OCI-LY7 (cell line): ENCODE data around the gene ORC3.

Source experiments
- EZH2phosphoT487 ChIP-seq: fragments of 200-600 bp; sonication (generic); IDR thresholded peaks from 2 replicates; pipeline ENCODE4 v1.6.1; 2018; ENCODE audit warnings: low read depth, borderline replicate concordance, mild to moderate bottlenecking, mixed run types, antibody characterized with exemption, low read length, moderate library complexity, mixed read lengths
- TF ChIP-seq, protein P1 (sequence below): fragments of 200-600 bp; sonication (generic); conservative IDR thresholded peaks from 2 replicates; pipeline ENCODE4 v1.5.1; 2014; ENCODE audit warnings: mild to moderate bottlenecking, antibody characterized with exemption, low read length, moderate library complexity, mixed read lengths

GRCh38 chr6:87630746-87631145, 40.8 kb downstream of the ORC3 start:
- TF ChIP-seq, protein P1, sequence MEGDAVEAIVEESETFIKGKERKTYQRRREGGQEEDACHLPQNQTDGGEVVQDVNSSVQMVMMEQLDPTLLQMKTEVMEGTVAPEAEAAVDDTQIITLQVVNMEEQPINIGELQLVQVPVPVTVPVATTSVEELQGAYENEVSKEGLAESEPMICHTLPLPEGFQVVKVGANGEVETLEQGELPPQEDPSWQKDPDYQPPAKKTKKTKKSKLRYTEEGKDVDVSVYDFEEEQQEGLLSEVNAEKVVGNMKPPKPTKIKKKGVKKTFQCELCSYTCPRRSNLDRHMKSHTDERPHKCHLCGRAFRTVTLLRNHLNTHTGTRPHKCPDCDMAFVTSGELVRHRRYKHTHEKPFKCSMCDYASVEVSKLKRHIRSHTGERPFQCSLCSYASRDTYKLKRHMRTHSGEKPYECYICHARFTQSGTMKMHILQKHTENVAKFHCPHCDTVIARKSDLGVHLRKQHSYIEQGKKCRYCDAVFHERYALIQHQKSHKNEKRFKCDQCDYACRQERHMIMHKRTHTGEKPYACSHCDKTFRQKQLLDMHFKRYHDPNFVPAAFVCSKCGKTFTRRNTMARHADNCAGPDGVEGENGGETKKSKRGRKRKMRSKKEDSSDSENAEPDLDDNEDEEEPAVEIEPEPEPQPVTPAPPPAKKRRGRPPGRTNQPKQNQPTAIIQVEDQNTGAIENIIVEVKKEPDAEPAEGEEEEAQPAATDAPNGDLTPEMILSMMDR: no peak
- TF ChIP-seq EZH2phosphoT487: no peak
